Measurements from ENCODE around the gene TIAM2.
"Not testable (repeated sequence)": the region's sequence is repeated elsewhere in the genome, so short reads cannot be mapped to it uniquely, and the experiment has no call there.

TIAM2 gene

GRCh38 chr6:155106456-155107115 lies 111.5 kb downstream of the TIAM2 start:
- DNase-seq: peak; percentile 36

- no peak for DNase-seq
Observed at GRCh38 chr6:155107432-155108069, 112.4 kb downstream of the TIAM2 start.

GRCh38 chr6:155108070-155108820 lies 113.1 kb downstream of the TIAM2 start:
- peak; percentile 59 for DNase-seq

- DNase-seq: no peak
Observed at GRCh38 chr6:155110721-155111120, 115.6 kb downstream of the TIAM2 start.

- DNase-seq: no peak
Observed at GRCh38 chr6:155112757-155113156, 117.6 kb downstream of the TIAM2 start.

GRCh38 chr6:155115893-155116570 lies 120.9 kb downstream of the TIAM2 start:
- no peak for DNase-seq

GRCh38 chr6:155116571-155116910 lies 121.4 kb downstream of the TIAM2 start:
- DNase-seq: peak; percentile 28

GRCh38 chr6:155117256-155117655 lies 122.1 kb downstream of the TIAM2 start:
- peak; percentile 97 for DNase-seq

- no peak for DNase-seq
Observed at GRCh38 chr6:155117785-155118184, 122.7 kb downstream of the TIAM2 start.

GRCh38 chr6:155119201-155119600 lies 124.1 kb downstream of the TIAM2 start:
- DNase-seq: not testable (repeated sequence)

- peak; percentile 90 for DNase-seq
Observed at GRCh38 chr6:155120034-155120433, 124.9 kb downstream of the TIAM2 start.

GRCh38 chr6:155121294-155121693 lies 126.2 kb downstream of the TIAM2 start:
- DNase-seq: no peak

GRCh38 chr6:155121699-155122098 lies 126.6 kb downstream of the TIAM2 start:
- no peak for DNase-seq

GRCh38 chr6:155122199-155122950 lies 127.3 kb downstream of the TIAM2 start:
- DNase-seq: no peak

- DNase-seq: no peak
Observed at GRCh38 chr6:155123520-155123919, 128.4 kb downstream of the TIAM2 start.

GRCh38 chr6:155125906-155126305 lies 130.8 kb downstream of the TIAM2 start:
- peak; percentile 76 for DNase-seq

GRCh38 chr6:155126727-155127439 lies 131.8 kb downstream of the TIAM2 start:
- peak; percentile 89 for DNase-seq

GRCh38 chr6:155128977-155129376 lies 133.9 kb downstream of the TIAM2 start:
- DNase-seq: peak; percentile 58

- DNase-seq: no peak
Observed at GRCh38 chr6:155129744-155130143, 134.6 kb downstream of the TIAM2 start.

GRCh38 chr6:155130161-155130853 lies 135.2 kb downstream of the TIAM2 start:
- DNase-seq: no peak

GRCh38 chr6:155132617-155133016 lies 137.5 kb downstream of the TIAM2 start:
- DNase-seq: no peak
